ENCODE measurements around the gene CACNA2D1. TPM values are rescaled to one million over a fixed set of nuclear protein-coding genes. Genes with fewer than 3 reads are reported as not detected.

Gene CACNA2D1
- total RNA-seq, 1 experiment from 2014 or later, result 0.27 TPM

- no peak for TF ChIP-seq CEBPB (IDR thresholded peaks at IDR 0.05; ENCODE audit: low read depth)
- TF ChIP-seq POLR2AphosphoS5 (IDR thresholded peaks at IDR 0.05; ENCODE audit: low read depth, low read length), result no peak
- TF ChIP-seq FOSL1 (IDR thresholded peaks at IDR 0.05; ENCODE audit: low read depth), result no peak
- TF ChIP-seq RAD21 (IDR thresholded peaks at IDR 0.05; ENCODE audit: low read depth), result no peak
- no peak for TF ChIP-seq SRF (IDR thresholded peaks at IDR 0.05; ENCODE audit: low read depth)
- no peak for TF ChIP-seq ELF1 (IDR thresholded peaks at IDR 0.05; ENCODE audit: borderline replicate concordance, low read depth)
- TF ChIP-seq ZNF274 (IDR thresholded peaks at IDR 0.05; ENCODE audit: low read depth, low read length), result no peak
Measured at GRCh38 chr7:82319674-82320118, 123.9 kb downstream of the CACNA2D1 start (continued).

GRCh38 chr7:82318786-82319185, 124.8 kb downstream of the CACNA2D1 start:
- Histone ChIP-seq H4K20me1 (ENCODE audit: insufficient read depth) (no peaks in the 10 kb centered on the region), H3K4me1 (ENCODE audit: control insufficient read depth in 1 of 2, insufficient read depth in 2 of 2, low read length in 2 of 2) (no peaks in the 10 kb centered on the region), H3K9ac (ENCODE audit: low read length) (no peak overlapping the region), H3K4me3 (replicated peaks in 1 of 2; ENCODE audit: low read depth in 1 of 2, low read length in 2 of 2) (no peak overlapping the region), H3K4me2 (ENCODE audit: low read length) (no peak overlapping the region), H3K27ac (ENCODE audit: low read depth, low read length) (no peak overlapping the region), H3K79me2 (ENCODE audit: insufficient read depth, low read length) (no peaks in the 10 kb centered on the region), H3K9me2 (ENCODE audit: insufficient read depth) (no peaks in the 10 kb centered on the region), H3K9me3 (ENCODE audit: control insufficient read depth in 1 of 2, insufficient read depth in 1 of 2, low read depth in 1 of 2, low read length in 2 of 2) (no peaks in the 10 kb centered on the region), H2AFZ (ENCODE audit: low read depth, low read length, poor library complexity, severe bottlenecking) (no peak overlapping the region), H3K36me3 (ENCODE audit: control insufficient read depth in 1 of 2, insufficient read depth in 2 of 2, low read length in 2 of 2) (no peaks in the 10 kb centered on the region), H3K27me3 (ENCODE audit: insufficient read depth, low read length) (no peaks in the 10 kb centered on the region)
- ChIA-PET RAD21 (ENCODE audit: low non-redundant PET in 1 of 2, low total read pairs in 2 of 2, uncharacterized antibody in 2 of 2, unreplicated experiment in 2 of 2) (no interaction called here), CTCF (no interaction called here), POLR2A (no interaction called here)
- intact Hi-C loops (cut with micrococcal nuclease), result no loop called here
- no peak for ATAC-seq
- DNase-seq (ENCODE audit: low read depth, low spot score), result no peak
- BruUV-seq (replicated peaks), result no TSS peak
- no peak for TF ChIP-seq ELF1 (IDR thresholded peaks at IDR 0.05; ENCODE audit: borderline replicate concordance, low read depth)

DNA sequence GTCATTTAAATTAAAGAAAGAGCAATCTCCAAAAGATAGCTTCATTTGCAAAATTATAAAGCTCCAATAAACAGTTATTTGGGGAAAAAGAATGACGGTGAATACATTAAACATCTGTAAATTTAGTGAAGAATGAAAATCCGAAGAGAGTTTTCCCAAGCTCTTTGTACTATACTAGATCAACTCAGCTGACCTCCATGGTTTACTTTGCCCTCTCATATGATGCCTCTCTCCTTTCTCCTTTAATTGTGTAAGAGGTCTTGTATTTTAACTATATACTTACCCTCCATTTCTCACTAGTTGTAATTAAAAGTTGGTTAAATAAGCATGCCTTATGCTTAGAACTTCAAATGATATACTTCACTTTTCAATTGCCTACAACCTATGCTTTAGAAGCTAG, 125.8 kb downstream of the CACNA2D1 start:
- no peak for ATAC-seq

More for the DNA sequence above, 125.8 kb downstream of the CACNA2D1 start:
- no peak overlapping the region for H3K27ac ChIP-seq (ENCODE audit: low read depth, low read length)
- no peaks in the 10 kb centered on the region for H4K20me1 ChIP-seq (ENCODE audit: insufficient read depth)
- TF ChIP-seq SP1 (IDR thresholded peaks at IDR 0.05; ENCODE audit: low read depth) (no peak), CEBPB (IDR thresholded peaks at IDR 0.05; ENCODE audit: low read depth) (no peak), ELF1 (IDR thresholded peaks at IDR 0.05; ENCODE audit: borderline replicate concordance, low read depth) (no peak), POLR2A (IDR thresholded peaks at IDR 0.05; ENCODE audit: borderline replicate concordance, extremely low read depth, insufficient read depth, insufficient read length) (no peak), EGR1 (IDR thresholded peaks at IDR 0.05; ENCODE audit: low read depth) (no peak), CBX3 (IDR thresholded peaks at IDR 0.05; ENCODE audit: low read depth) (no peak), EZH2phosphoT487 (IDR thresholded peaks at IDR 0.05; ENCODE audit: borderline replicate concordance) (no peak), ZNF274 (IDR thresholded peaks at IDR 0.05; ENCODE audit: low read depth, low read length) (no peak), MAX (IDR thresholded peaks at IDR 0.05) (no peak)
- TF ChIP-seq, protein P1, sequence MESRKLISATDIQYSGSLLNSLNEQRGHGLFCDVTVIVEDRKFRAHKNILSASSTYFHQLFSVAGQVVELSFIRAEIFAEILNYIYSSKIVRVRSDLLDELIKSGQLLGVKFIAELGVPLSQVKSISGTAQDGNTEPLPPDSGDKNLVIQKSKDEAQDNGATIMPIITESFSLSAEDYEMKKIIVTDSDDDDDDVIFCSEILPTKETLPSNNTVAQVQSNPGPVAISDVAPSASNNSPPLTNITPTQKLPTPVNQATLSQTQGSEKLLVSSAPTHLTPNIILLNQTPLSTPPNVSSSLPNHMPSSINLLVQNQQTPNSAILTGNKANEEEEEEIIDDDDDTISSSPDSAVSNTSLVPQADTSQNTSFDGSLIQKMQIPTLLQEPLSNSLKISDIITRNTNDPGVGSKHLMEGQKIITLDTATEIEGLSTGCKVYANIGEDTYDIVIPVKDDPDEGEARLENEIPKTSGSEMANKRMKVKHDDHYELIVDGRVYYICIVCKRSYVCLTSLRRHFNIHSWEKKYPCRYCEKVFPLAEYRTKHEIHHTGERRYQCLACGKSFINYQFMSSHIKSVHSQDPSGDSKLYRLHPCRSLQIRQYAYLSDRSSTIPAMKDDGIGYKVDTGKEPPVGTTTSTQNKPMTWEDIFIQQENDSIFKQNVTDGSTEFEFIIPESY (IDR thresholded peaks at IDR 0.05; ENCODE audit: extremely low read depth, insufficient replicate concordance, low read length), result no peak
- TF ChIP-seq, protein P2, sequence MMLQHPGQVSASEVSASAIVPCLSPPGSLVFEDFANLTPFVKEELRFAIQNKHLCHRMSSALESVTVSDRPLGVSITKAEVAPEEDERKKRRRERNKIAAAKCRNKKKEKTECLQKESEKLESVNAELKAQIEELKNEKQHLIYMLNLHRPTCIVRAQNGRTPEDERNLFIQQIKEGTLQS (IDR thresholded peaks at IDR 0.05), result no peak
- no peaks in the 10 kb centered on the region for H3K4me1 ChIP-seq (ENCODE audit: control insufficient read depth in 1 of 2, insufficient read depth in 2 of 2, low read length in 2 of 2)
- H3K9me3 ChIP-seq (ENCODE audit: control insufficient read depth in 1 of 2, insufficient read depth in 1 of 2, low read depth in 1 of 2, low read length in 2 of 2), result no peaks in the 10 kb centered on the region
- intact Hi-C loops (cut with micrococcal nuclease), result no loop called here
- ChIA-PET POLR2A (interaction anchor here (1.6 kb wide), 1 partner anchor 15 kb away, joined by 3 read pairs; no protein-coding TSS in a partner anchor), RAD21 (ENCODE audit: low non-redundant PET in 1 of 2, low total read pairs in 2 of 2, uncharacterized antibody in 2 of 2, unreplicated experiment in 2 of 2) (no interaction called here), CTCF (no interaction called here)
- H3K4me3 ChIP-seq (replicated peaks in 1 of 2; ENCODE audit: low read depth in 1 of 2, low read length in 2 of 2), result no peak overlapping the region
- no peaks in the 10 kb centered on the region for H3K9me2 ChIP-seq (ENCODE audit: insufficient read depth)
- no peak overlapping the region for H3K4me2 ChIP-seq (ENCODE audit: low read length)
- H2AFZ ChIP-seq (ENCODE audit: low read depth, low read length, poor library complexity, severe bottlenecking), result no peak overlapping the region
- DNase-seq (ENCODE audit: low read depth, low spot score), result no peak
- no peak overlapping the region for H3K9ac ChIP-seq (ENCODE audit: low read length)
- no peaks in the 10 kb centered on the region for H3K79me2 ChIP-seq (ENCODE audit: insufficient read depth, low read length)
- no peaks in the 10 kb centered on the region for H3K36me3 ChIP-seq (ENCODE audit: control insufficient read depth in 1 of 2, insufficient read depth in 2 of 2, low read length in 2 of 2)
- BruUV-seq (replicated peaks), result no TSS peak
- no peaks in the 10 kb centered on the region for H3K27me3 ChIP-seq (ENCODE audit: insufficient read depth, low read length)

All from HCT116 (cell line).